ENCODE results near the gene CPNE6.

CPNE6 gene

DNA sequence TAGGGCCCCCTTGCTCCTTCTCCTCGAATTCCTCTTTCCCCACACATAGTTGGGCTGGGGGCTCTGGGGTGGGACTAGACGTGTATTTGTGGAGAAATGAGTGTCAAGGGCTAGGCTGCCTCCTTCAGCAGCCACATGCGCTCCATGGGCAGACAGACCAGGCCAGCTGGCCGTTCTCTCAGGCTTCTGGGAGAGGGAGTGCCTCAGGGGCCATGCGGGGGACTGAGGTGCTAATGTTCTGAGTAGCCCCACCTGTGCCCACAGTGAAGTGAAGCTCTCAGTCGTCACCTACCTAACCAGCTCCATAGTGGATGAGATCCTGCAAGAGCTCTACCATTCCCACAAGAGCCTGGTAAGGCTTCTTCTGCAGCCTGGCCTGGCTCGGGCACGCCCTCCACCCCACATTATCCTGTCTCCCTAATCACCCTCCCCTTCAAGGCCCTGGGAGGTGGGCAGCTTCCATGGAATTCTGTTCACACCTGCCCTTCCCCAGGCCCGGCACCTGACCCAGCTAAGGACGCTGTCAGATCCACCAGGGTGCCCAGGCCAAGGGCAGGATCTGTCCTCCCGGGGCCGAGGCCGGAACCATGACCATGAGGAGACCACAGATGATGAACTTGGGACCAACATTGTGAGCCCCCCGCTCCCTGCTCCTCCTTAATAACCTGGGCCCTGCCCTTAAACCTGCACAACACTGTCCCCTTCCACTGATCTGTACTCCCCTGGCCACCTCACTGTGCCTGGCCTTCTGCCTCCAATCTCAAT is 9.0 kb upstream of the CPNE6 start:
- peaks cover 13% of the 10 kb centered on the region; the same call in 1 of the 2 replicates for H3K36me3 ChIP-seq (ENCODE audit: control insufficient read depth, insufficient read depth, low read length)

DNA sequence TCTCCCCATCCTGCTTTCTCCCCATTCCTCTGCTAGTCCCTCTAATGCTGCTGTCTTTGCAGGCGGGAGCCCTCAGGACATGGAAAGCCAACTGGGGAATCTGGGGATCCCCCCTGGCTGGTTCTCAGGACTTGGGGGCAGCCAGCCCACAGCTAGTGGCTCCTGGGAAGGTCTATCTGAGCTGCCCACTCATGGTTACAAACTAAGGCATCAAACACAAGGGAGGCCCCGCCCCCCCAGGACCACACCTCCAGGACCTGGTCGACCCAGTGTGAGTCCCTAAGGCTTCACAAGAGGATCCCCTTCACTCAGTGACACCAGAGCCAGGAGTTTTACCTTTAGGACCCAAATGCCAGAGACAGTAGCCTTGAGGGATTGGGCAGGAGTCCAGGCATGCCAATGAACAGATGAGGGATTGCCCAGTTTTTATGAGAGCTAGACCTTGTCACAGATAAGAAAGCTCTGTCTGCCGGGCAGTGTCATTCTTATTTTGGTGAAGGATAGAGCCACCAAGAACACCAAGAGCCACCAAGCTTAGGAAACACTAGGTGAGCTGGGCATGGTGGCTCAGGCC is 8.0 kb upstream of the CPNE6 start:
- H3K4me3 ChIP-seq (ENCODE audit: low read depth, low read length) = no peak overlapping the region

More for the DNA sequence above, 9.0 kb upstream of the CPNE6 start:
- no peak overlapping the region for H3K4me3 ChIP-seq (ENCODE audit: low read depth, low read length)
- H3K27ac ChIP-seq (ENCODE audit: low read depth, low read length) = no peak overlapping the region
- H3K27me3 ChIP-seq (ENCODE audit: control insufficient read depth, insufficient read depth, low read length) = no peaks in the 10 kb centered on the region
- H3K9me3 ChIP-seq (ENCODE audit: control insufficient read depth, insufficient read depth, low read length) = no peaks in the 10 kb centered on the region
- no peak overlapping the region for H3K9ac ChIP-seq (ENCODE audit: low read depth, low read length)
- no peaks in the 10 kb centered on the region for H3K4me1 ChIP-seq (ENCODE audit: control insufficient read depth, insufficient read depth, low read length)

DNA sequence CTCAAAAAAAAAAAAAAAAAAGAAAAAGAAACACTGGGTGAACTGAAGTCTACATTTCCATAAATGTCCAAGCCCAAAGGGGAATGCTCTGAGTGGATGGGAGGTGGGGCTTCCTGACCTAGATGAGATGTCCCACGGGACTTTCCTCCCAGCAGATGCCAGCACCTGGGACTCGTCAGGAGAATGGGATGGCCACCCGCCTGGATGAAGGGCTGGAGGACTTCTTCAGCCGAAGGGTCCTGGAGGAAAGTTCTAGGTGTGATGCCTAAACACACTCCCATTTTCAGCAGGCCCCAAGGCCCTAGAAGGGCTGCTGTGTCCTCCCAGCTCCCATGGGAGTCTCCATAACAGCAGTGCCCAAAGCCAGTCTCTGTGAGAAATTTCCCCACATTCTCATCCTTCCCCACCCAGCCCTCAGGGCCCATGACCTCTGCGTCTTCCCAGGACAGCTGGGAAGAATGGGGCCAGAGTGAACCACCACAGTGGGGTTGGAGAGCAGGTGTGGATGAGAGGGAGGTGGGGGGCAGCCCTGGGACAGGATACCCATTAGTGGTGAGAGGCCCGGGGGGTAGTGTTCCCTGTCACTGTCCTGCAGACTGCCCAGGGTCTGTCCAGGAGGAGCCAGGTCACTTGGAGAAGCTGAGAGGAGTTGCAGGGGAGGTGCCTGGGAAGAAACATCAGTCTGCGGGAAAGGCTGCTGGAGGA is 7.1 kb upstream of the CPNE6 start:
- no peak overlapping the region for H3K27ac ChIP-seq (ENCODE audit: low read depth, low read length)
- peaks cover 13% of the 10 kb centered on the region; the same call in 1 of the 2 replicates for H3K36me3 ChIP-seq (ENCODE audit: control insufficient read depth, insufficient read depth, low read length)
- no peak overlapping the region for H3K9ac ChIP-seq (ENCODE audit: low read depth, low read length)
- H3K4me3 ChIP-seq (ENCODE audit: low read depth, low read length) = no peak overlapping the region
- H3K27me3 ChIP-seq (ENCODE audit: control insufficient read depth, insufficient read depth, low read length) = no peaks in the 10 kb centered on the region
- H3K9me3 ChIP-seq (ENCODE audit: control insufficient read depth, insufficient read depth, low read length) = no peaks in the 10 kb centered on the region
- H3K4me1 ChIP-seq (ENCODE audit: control insufficient read depth, insufficient read depth, low read length) = no peaks in the 10 kb centered on the region

More for the DNA sequence above, 8.0 kb upstream of the CPNE6 start:
- Histone ChIP-seq H3K9ac (ENCODE audit: low read depth, low read length) (no peak overlapping the region), H3K27me3 (ENCODE audit: control insufficient read depth, insufficient read depth, low read length) (no peaks in the 10 kb centered on the region), H3K27ac (ENCODE audit: low read depth, low read length) (no peak overlapping the region), H3K36me3 (ENCODE audit: control insufficient read depth, insufficient read depth, low read length) (peaks cover 13% of the 10 kb centered on the region; the same call in 1 of the 2 replicates), H3K4me1 (ENCODE audit: control insufficient read depth, insufficient read depth, low read length) (no peaks in the 10 kb centered on the region), H3K9me3 (ENCODE audit: control insufficient read depth, insufficient read depth, low read length) (no peaks in the 10 kb centered on the region)

DNA sequence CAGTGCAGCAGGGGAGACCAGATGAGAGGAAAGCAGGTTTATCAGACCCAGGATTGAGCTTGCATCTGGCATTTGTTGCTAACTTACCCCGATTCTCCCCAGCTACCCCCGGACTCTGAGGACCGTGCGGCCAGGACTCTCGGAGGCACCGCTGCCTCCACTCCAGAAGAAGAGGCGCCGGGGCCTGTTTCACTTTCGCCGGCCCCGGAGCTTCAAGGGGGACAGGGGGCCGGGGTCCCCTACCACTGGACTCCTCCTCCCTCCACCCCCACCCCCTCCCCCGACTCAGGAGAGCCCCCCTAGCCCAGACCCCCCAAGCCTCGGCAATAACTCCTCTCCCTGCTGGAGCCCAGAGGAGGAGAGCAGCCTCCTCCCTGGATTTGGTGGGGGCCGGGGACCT is 6.5 kb upstream of the CPNE6 start:
- no peak overlapping the region for H3K9ac ChIP-seq (ENCODE audit: low read depth, low read length)
- no peak overlapping the region for H3K27ac ChIP-seq (ENCODE audit: low read depth, low read length)
- no peaks in the 10 kb centered on the region for H3K4me1 ChIP-seq (ENCODE audit: control insufficient read depth, insufficient read depth, low read length)
- H3K27me3 ChIP-seq (ENCODE audit: control insufficient read depth, insufficient read depth, low read length) = no peaks in the 10 kb centered on the region
- peaks cover 11% of the 10 kb centered on the region; the same call in 1 of the 2 replicates for H3K36me3 ChIP-seq (ENCODE audit: control insufficient read depth, insufficient read depth, low read length)
- H3K9me3 ChIP-seq (ENCODE audit: control insufficient read depth, insufficient read depth, low read length) = no peaks in the 10 kb centered on the region
- no peak overlapping the region for H3K4me3 ChIP-seq (ENCODE audit: low read depth, low read length)

DNA sequence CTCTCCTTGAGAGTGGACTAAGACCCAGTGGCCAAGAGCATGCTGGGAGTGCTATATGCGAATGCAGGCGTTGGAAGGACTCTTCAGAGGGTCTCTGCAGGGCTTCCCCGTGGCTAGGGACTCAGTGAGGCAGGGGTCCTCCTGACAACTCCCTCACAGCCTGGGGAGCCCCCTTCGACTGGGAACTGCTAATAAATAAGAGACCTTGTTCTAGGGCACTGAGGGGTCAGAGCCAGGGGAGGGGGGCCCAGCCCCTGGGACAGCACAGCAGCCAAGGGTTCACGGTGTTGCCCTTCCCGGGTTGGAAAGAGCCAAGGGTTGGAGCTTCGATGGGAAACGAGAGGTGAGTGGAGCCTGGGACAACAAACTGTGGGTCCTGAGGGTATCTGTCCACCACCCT is 6.0 kb upstream of the CPNE6 start:
- H3K36me3 ChIP-seq (ENCODE audit: control insufficient read depth, insufficient read depth, low read length) = peaks cover 8% of the 10 kb centered on the region; the same call in 1 of the 2 replicates
- no peak overlapping the region for H3K4me3 ChIP-seq (ENCODE audit: low read depth, low read length)
- H3K9ac ChIP-seq (ENCODE audit: low read depth, low read length) = no peak overlapping the region
- H3K9me3 ChIP-seq (ENCODE audit: control insufficient read depth, insufficient read depth, low read length) = no peaks in the 10 kb centered on the region
- H3K27me3 ChIP-seq (ENCODE audit: control insufficient read depth, insufficient read depth, low read length) = no peaks in the 10 kb centered on the region
- no peak overlapping the region for H3K27ac ChIP-seq (ENCODE audit: low read depth, low read length)
- H3K4me1 ChIP-seq (ENCODE audit: control insufficient read depth, insufficient read depth, low read length) = no peaks in the 10 kb centered on the region

DNA sequence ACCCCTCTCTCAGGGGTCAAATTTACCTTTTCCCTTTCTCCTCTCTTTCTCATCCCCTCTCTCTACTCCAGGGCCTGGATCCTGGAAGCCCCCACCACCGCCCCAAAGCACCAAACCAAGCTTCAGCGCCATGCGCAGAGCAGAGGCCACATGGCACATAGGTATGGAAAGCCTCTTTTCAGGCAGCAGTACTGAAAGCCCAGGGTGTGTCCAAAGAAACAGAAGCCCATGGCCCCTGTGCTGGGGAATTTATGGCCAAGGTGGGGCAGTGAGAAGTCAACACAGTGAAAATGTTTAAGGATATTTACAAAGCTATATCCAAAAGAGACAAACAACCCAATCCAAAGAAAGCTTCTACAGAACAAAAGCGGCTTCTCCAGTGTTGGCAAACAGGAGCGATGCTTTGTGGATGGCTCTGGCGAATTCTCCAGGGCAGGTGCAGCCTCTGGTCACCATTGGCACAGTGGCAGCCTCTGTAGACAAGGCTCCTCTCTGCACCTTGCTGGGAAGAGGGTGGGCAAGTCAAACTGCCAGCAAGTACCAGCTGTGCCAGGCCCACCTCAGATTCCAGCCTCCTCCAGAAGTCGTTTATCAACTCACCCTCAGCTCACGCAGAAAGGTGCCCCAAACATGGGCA is 4.7 kb upstream of the CPNE6 start:
- no peak overlapping the region for H3K9ac ChIP-seq (ENCODE audit: low read depth, low read length)
- no peaks in the 10 kb centered on the region for H3K36me3 ChIP-seq (ENCODE audit: control insufficient read depth, insufficient read depth, low read length)
- no peaks in the 10 kb centered on the region for H3K9me3 ChIP-seq (ENCODE audit: control insufficient read depth, insufficient read depth, low read length)
- H3K4me3 ChIP-seq (ENCODE audit: low read depth, low read length) = no peak overlapping the region
- no peaks in the 10 kb centered on the region for H3K27me3 ChIP-seq (ENCODE audit: control insufficient read depth, insufficient read depth, low read length)
- no peaks in the 10 kb centered on the region for H3K4me1 ChIP-seq (ENCODE audit: control insufficient read depth, insufficient read depth, low read length)
- no peak overlapping the region for H3K27ac ChIP-seq (ENCODE audit: low read depth, low read length)

DNA sequence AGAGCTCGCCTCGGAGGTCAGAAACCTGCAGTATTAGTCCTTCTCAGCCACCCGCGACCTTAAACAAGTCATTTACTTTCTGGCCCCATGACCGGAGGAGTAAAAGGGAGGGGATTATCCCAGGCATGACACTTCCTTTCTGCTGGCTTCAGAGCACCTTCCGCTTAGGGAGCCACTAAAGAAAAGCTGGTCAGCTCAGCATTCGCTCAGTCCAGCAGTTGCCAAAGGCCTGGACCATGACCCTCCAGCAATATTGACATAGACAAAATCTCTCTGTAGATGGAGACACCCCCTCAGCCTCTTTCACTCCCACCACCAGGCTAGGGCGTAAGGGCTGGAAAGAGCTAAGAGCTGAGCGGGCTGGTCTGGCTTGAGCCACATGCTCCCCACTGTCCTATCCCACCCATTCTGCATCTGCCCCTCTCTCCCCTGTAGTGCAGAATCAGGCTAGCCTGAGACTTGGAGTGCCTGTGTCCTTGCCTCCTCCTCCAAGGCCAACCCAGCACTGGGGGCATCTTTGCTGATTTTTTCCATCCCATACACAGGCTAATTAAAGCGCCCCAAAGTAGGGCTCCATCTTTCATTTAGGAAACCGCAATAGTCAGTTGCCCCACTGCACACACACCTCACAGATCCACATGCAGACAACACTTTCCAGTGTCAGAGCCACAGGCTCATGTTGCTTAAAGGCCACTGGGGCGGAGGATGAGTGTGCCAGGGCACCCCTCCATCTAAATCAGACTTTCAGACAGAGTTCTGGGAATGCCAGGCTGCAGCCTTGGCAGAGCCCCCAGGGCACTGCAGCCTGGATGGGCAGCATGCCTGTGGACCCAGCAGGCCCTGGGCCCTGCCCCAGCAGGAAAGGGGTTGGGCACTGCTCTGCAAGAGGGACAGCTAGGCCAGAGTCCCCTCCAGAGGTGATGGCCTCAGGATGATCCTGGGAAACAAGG is 4.0 kb upstream of the CPNE6 start:
- Histone ChIP-seq H3K27me3 (ENCODE audit: control insufficient read depth, insufficient read depth, low read length) (no peaks in the 10 kb centered on the region), H3K9ac (ENCODE audit: low read depth, low read length) (no peak overlapping the region), H3K4me1 (ENCODE audit: control insufficient read depth, insufficient read depth, low read length) (no peaks in the 10 kb centered on the region), H3K9me3 (ENCODE audit: control insufficient read depth, insufficient read depth, low read length) (no peaks in the 10 kb centered on the region), H3K27ac (ENCODE audit: low read depth, low read length) (no peak overlapping the region), H3K36me3 (ENCODE audit: control insufficient read depth, insufficient read depth, low read length) (no peaks in the 10 kb centered on the region), H3K4me3 (ENCODE audit: low read depth, low read length) (no peak overlapping the region)

DNA sequence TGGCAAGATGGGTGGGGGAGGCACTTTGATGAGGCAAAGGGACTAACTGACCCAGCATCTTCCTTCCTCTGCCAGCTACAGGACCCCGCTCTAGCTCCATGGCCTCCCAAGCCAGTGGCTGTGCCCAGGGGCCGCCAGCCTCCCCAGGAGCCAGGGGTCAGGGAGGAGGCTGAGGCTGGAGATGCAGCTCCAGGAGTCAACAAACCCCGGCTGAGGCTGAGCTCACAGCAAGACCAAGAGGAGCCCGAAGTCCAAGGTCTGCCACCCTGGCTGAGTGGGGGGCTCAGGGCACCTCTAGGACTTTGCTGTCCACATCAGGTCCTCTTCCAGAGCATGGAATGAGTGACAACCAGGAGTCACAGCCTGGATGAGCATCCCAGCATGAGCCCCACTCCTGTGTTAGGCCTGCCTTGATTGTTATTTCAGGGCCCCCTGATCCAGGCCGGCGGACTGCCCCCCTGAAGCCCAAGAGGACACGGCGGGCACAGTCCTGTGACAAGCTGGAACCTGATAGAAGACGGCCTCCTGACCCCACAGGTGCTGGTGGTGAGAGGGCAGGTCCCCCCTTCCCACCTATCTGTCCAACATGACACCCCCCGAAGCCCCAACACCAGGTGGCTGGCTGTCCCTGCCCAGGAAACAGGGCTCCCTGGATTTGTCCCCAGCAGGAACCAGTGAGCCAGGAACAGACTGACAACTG is 2.5 kb upstream of the CPNE6 start:
- H3K4me3 ChIP-seq (ENCODE audit: low read depth, low read length) = no peak overlapping the region
- H3K4me1 ChIP-seq (ENCODE audit: control insufficient read depth, insufficient read depth, low read length) = no peaks in the 10 kb centered on the region
- no peaks in the 10 kb centered on the region for H3K36me3 ChIP-seq (ENCODE audit: control insufficient read depth, insufficient read depth, low read length)
- H3K9ac ChIP-seq (ENCODE audit: low read depth, low read length) = no peak overlapping the region
- no peaks in the 10 kb centered on the region for H3K27me3 ChIP-seq (ENCODE audit: control insufficient read depth, insufficient read depth, low read length)
- no peaks in the 10 kb centered on the region for H3K9me3 ChIP-seq (ENCODE audit: control insufficient read depth, insufficient read depth, low read length)
- H3K27ac ChIP-seq (ENCODE audit: low read depth, low read length) = no peak overlapping the region

DNA sequence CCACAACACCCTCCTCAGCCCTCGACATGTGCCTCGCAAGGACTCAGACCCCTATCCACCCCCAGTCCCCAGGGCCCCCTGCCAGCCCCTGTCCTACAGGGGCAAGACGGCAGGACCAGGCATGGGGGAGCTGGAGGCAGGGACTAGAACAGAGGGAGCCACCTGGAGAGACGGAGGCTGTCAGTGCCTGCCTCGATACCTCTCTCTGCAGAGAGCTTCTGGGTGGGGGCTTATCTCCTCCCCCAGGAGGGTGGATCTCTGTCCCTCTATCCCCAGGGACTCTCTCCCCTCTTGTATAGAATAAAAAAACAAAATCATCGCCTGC is 2.0 kb upstream of the CPNE6 start:
- Histone ChIP-seq H3K27ac (ENCODE audit: low read depth, low read length) (no peak overlapping the region), H3K36me3 (ENCODE audit: control insufficient read depth, insufficient read depth, low read length) (no peaks in the 10 kb centered on the region), H3K9me3 (ENCODE audit: control insufficient read depth, insufficient read depth, low read length) (no peaks in the 10 kb centered on the region), H3K4me1 (ENCODE audit: control insufficient read depth, insufficient read depth, low read length) (no peaks in the 10 kb centered on the region), H3K9ac (ENCODE audit: low read depth, low read length) (no peak overlapping the region), H3K4me3 (ENCODE audit: low read depth, low read length) (no peak overlapping the region), H3K27me3 (ENCODE audit: control insufficient read depth, insufficient read depth, low read length) (no peaks in the 10 kb centered on the region)
